Skeletal muscle cell (primary cell): ENCODE measurements around the gene TJP1.
A peak's percentile ranks its signal among the peaks of the same experiment; 100 is the strongest.

Experiments used
- DNase-seq: peaks from one replicate; pipeline ENCODE4 v3.0.0-alpha.2; 2010; ENCODE audit warnings: low read depth
- H3K4me3 ChIP-seq: 2 replicates; pipeline ENCODE4 v1.5.1; 2011; ENCODE audit warnings: low read depth, mild to moderate bottlenecking, control low read depth, low read length, moderate library complexity

Gene TJP1

DNA sequence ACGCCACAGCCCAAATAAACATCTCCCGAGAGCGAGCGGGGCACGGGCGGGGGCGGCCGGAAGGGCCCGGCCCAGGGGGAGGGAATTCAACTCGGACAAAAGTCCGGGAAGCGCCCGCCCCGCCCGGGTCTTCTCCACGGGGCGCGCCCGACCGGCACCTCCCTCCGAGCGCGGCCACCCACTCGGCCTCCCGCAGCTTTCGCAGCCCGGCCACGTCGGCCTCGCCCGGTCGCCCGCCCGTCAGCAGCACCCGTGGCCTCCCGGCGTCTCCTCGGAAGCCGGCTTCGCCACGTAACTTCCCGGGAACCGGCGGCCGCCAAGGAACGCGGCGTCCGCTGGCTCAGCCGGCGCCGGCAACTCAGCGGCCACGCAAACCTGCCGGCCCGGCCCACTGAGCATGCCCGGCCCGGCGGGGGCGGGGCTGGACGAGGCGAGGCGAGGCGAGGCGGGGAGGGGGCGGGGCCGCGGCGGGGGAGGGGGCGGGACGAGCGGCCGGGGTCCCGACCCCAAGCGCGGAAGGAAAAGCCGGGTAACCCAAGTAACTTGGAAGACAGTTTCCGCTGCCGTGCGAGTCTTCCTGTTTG lies at the start of gene TJP1:
Gene TJP1, minus strand, starts transcription at position 369 of the 584 bp plus-strand sequence. CDS start 440 bp downstream, outside the sequence.
- H3K4me3 ChIP-seq = peak within 1 kb of the TSS; percentile 67
- DNase-seq = no peak

DNA sequence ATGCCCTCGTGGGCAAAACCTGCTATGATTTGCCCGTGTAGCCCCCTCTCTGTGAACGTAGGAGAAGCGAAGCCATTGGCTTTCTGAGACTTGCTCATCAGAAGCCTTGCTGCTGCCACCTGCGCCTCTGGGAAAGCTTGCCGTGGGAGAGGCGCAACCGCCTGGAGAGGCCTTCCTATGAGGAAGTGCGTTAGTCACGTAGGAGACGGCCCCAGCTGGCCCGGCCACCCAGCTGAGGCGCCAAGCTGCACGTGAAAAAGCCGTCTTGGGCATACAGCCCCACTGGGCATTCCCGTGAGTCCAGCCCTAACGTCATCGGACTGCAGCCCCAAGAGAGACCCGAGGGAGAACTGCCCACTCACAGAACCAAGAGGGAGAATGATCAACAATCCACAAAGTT lies 49.1 kb upstream of the TJP1 start:
- H3K4me3 ChIP-seq = no peak overlapping the region
- DNase-seq = no peak

DNA sequence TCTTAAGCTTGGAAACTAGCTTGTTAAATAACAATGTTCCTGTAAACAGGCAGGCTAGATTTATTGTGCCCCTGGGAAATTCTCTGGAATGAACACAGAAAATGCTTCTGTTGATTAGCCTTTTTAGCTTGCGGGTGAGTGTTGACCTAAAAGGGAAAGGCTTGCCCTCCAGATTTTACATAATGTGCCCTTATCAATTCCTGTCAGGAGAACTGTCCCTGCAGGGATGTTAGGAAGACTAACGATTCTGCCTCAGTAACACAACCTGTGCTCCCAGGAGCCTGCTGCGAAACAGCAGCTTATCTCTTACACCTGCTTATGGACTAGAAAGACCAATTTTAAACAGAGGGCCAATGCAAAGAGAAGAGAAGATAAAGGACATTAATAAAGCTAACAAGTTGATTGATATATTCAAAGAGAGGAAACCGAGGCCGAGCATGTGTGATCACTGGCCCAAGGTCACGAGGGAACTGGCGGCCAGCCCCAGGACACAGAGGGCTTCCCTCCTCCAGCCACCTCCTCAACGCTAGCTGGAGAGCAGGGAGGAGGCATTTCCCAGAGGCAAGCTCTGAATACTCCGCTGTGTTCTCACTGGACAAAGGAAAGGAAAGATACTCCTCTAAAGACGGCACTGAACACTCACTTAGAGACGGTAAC lies 48.4 kb upstream of the TJP1 start:
- no peak overlapping the region for H3K4me3 ChIP-seq
- no peak for DNase-seq

GRCh38 chr15:29867241-29868000 lies 45.2 kb upstream of the TJP1 start:
- H3K4me3 ChIP-seq = no peak overlapping the region
- DNase-seq = no peak

DNA sequence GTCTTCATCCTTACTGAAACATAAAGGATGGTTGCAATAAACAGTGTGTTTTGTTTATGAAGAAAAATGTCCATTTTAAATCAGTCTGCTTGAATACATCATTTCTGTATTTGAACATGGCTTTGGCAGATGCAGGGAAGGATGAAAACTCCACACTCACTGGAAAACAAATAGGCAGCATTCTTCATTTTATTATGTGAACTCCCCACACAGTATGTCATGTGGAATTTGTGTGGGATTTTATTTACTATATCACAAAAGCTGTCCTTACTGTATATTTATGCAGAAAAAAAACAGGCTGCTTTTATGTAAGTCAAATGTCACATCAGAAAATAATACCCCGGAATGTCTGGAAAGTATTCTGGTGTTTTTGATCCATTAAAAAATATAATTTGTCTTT lies 44.1 kb upstream of the TJP1 start:
- no peak overlapping the region for H3K4me3 ChIP-seq
- no peak for DNase-seq

GRCh38 chr15:29864501-29864900 lies 42.2 kb upstream of the TJP1 start:
- DNase-seq = no peak
- no peak overlapping the region for H3K4me3 ChIP-seq

- no peak overlapping the region for H3K4me3 ChIP-seq
- no peak for DNase-seq
Measured at GRCh38 chr15:29863438-29863837, 41.2 kb upstream of the TJP1 start.

GRCh38 chr15:29862271-29862670 lies 40.0 kb upstream of the TJP1 start:
- H3K4me3 ChIP-seq = no peak overlapping the region
- DNase-seq = no peak

- no peak for DNase-seq
- H3K4me3 ChIP-seq = no peak overlapping the region
Measured at GRCh38 chr15:29860872-29861271, 38.6 kb upstream of the TJP1 start.

DNA sequence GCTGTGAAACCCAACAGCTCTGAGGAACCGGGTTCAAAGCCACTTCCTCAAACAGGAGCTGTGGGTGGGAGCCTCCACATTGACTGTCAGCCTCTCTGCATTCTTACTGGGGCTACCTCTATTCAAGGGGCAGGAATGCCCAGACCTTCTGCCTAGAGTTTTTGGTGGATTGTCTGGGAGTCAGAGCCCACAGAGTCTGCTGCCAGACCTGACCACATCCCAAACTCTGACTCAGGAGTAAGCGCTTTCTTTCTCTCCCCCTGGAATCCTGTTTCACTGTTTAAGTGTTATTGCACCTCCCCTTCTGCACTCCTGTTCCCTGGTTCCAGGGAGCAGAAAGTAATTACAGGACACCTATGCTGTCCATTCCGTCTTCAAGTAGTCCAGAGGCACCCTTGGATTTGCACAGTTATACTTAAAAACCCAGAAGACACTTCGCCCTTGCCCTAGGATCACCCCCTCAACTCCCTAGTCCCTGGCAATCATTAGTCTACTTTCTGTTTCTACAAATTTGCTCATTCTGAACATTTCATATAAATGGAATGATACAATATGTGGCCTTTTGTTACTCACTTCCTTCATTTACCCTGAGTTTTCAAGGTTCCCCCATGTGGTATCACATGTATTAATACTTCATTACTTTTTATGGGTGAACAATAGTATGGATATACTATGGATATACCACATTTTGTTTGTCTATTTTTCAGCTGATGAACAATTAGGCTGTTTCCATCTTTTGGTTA lies 37.9 kb upstream of the TJP1 start:
- DNase-seq = peak; percentile 56
- no peak overlapping the region for H3K4me3 ChIP-seq

DNA sequence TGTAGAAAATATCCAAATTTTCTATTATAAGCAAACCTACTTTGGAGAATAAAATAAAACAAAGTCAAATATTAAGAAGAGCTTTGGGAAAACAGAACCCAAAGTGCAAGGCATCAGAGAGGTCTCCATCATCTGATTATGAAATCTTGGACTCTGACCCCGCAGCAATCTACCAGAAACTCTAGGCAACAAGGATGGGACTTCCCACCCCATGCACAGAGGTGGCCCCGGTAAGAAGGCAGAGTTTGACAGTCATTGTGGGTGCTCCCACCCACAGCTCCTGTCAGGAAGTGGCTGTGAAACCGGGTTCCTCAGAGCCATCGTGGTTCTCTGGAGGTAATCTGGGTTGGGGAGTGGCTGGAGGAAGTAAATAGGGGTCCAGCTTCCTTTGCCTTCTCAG lies 37.0 kb upstream of the TJP1 start:
- no peak overlapping the region for H3K4me3 ChIP-seq
- DNase-seq = no peak

GRCh38 chr15:29857221-29857789 lies 35.0 kb upstream of the TJP1 start:
- no peak overlapping the region for H3K4me3 ChIP-seq

GRCh38 chr15:29854413-29854812 lies 32.1 kb upstream of the TJP1 start:
- DNase-seq = no peak
- H3K4me3 ChIP-seq = no peak overlapping the region

More at GRCh38 chr15:29857221-29857789, 35.0 kb upstream of the TJP1 start:
- DNase-seq = no peak

DNA sequence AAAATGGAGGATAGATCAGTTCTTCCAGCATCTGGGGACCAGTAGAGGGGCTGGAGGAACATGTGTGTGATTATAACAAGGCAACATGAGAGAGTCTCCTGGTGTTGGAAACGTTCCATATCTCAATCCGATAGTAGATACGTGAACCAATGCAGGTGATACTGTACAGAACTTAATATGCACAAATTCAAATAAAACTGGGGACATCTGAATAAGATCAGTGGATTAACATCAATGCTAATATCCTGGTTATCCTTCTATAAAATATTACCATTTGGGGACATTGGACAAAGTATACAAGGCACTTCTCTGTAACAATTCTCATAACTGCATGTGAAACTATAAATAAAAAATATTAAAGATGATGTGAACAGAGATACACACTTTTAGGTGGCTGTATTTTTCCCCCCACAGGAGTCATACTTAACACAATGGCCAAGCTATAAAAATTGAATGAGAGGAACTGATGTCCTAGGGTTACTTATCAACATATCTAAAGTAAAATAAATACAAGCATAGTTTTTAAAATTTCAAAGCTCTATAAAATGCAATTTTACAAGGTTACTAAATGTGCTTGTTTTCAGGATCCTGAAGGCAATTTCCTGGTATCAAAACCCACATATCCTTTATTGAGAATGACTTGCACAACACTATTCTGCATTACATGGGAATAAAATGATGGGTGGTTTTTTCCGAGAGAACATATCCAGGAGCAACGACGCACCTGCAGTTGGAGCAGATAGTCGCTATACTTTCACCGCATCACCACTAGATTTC lies 31.1 kb upstream of the TJP1 start:
- DNase-seq = no peak
- no peak overlapping the region for H3K4me3 ChIP-seq

- no peak for DNase-seq
- H3K4me3 ChIP-seq = no peak overlapping the region
Measured at GRCh38 chr15:29852201-29852600, 29.9 kb upstream of the TJP1 start.

GRCh38 chr15:29849716-29850115 lies 27.4 kb upstream of the TJP1 start:
- no peak overlapping the region for H3K4me3 ChIP-seq
- no peak for DNase-seq

GRCh38 chr15:29849218-29849617 lies 26.9 kb upstream of the TJP1 start:
- no peak overlapping the region for H3K4me3 ChIP-seq
- DNase-seq = no peak

GRCh38 chr15:29844290-29844903 lies 22.1 kb upstream of the TJP1 start:
- H3K4me3 ChIP-seq = no peak overlapping the region
- no peak for DNase-seq

- DNase-seq = no peak
- H3K4me3 ChIP-seq = no peak overlapping the region
Measured at GRCh38 chr15:29842290-29842689, 20.0 kb upstream of the TJP1 start.
